Measurements from ENCODE around the gene DPYD. TPM values are rescaled to one million over a fixed set of nuclear protein-coding genes. Genes with fewer than 3 reads are reported as not detected.

DPYD gene
- total RNA-seq, 1 donor from 2014 or later: 5.9 TPM

- no peak for DNase-seq (ENCODE audit: low read depth, low spot score)
- H3K27ac Mint-ChIP-seq (ENCODE audit: unreplicated experiment): no peak overlapping the region
- peaks cover 12% of the 10 kb centered on the region for H3K9me3 Mint-ChIP-seq
- H3K27me3 Mint-ChIP-seq (ENCODE audit: low read depth): no peaks in the 10 kb centered on the region
- no peaks in the 10 kb centered on the region for H3K4me1 Mint-ChIP-seq
- no peaks in the 10 kb centered on the region for H3K36me3 Mint-ChIP-seq (ENCODE audit: low read depth)
- H3K4me3 Mint-ChIP-seq: no peak overlapping the region
- no peak for TF ChIP-seq CTCF (conservative IDR thresholded peaks at IDR 0.05)
Measured at GRCh38 chr1:97166626-97167025, 754.2 kb downstream of the DPYD start.

GRCh38 chr1:97164276-97164639, 756.6 kb downstream of the DPYD start:
- TF ChIP-seq CTCF (conservative IDR thresholded peaks at IDR 0.05): no peak
- Mint-ChIP-seq H3K27ac (ENCODE audit: unreplicated experiment) (no peak overlapping the region), H3K4me3 (no peak overlapping the region), H3K4me1 (no peaks in the 10 kb centered on the region), H3K27me3 (ENCODE audit: low read depth) (no peaks in the 10 kb centered on the region), H3K9me3 (peaks cover 12% of the 10 kb centered on the region), H3K36me3 (ENCODE audit: low read depth) (no peaks in the 10 kb centered on the region)
- DNase-seq (ENCODE audit: low read depth, low spot score): no peak

GRCh38 chr1:97163591-97164275, 757.1 kb downstream of the DPYD start:
- no peaks in the 10 kb centered on the region for H3K4me1 Mint-ChIP-seq

GRCh38 chr1:97160818-97161217, 760.0 kb downstream of the DPYD start:
- Mint-ChIP-seq H3K27ac (ENCODE audit: unreplicated experiment) (no peak overlapping the region), H3K9me3 (peaks cover 12% of the 10 kb centered on the region), H3K27me3 (ENCODE audit: low read depth) (no peaks in the 10 kb centered on the region), H3K36me3 (ENCODE audit: low read depth) (no peaks in the 10 kb centered on the region), H3K4me3 (no peak overlapping the region), H3K4me1 (no peaks in the 10 kb centered on the region)
- no peak for DNase-seq (ENCODE audit: low read depth, low spot score)
- no peak for TF ChIP-seq CTCF (conservative IDR thresholded peaks at IDR 0.05)

More at GRCh38 chr1:97163591-97164275, 757.1 kb downstream of the DPYD start:
- TF ChIP-seq CTCF (conservative IDR thresholded peaks at IDR 0.05): no peak
- no peak overlapping the region for H3K4me3 Mint-ChIP-seq
- no peak for DNase-seq (ENCODE audit: low read depth, low spot score)
- no peak overlapping the region for H3K27ac Mint-ChIP-seq (ENCODE audit: unreplicated experiment)
- no peaks in the 10 kb centered on the region for H3K36me3 Mint-ChIP-seq (ENCODE audit: low read depth)
- H3K9me3 Mint-ChIP-seq: peaks cover 12% of the 10 kb centered on the region
- no peaks in the 10 kb centered on the region for H3K27me3 Mint-ChIP-seq (ENCODE audit: low read depth)

GRCh38 chr1:97159342-97159741, 761.5 kb downstream of the DPYD start:
- Mint-ChIP-seq H3K27me3 (ENCODE audit: low read depth) (no peaks in the 10 kb centered on the region), H3K27ac (ENCODE audit: unreplicated experiment) (no peak overlapping the region), H3K4me3 (no peak overlapping the region), H3K36me3 (ENCODE audit: low read depth) (no peaks in the 10 kb centered on the region), H3K4me1 (no peaks in the 10 kb centered on the region), H3K9me3 (peaks cover 9% of the 10 kb centered on the region)
- no peak for DNase-seq (ENCODE audit: low read depth, low spot score)
- TF ChIP-seq CTCF (conservative IDR thresholded peaks at IDR 0.05): no peak
